ENCODE results near the gene TSTD1. TPM values are rescaled to one million over a fixed set of nuclear protein-coding genes. Genes with fewer than 3 reads are reported as not detected.
A peak's percentile ranks its signal among the peaks of the same experiment; 100 is the strongest.

Gene TSTD1
- total and polyA plus RNA-seq, 2 experiments from 2014 or later, result 94.9 to 244 TPM

DNA sequence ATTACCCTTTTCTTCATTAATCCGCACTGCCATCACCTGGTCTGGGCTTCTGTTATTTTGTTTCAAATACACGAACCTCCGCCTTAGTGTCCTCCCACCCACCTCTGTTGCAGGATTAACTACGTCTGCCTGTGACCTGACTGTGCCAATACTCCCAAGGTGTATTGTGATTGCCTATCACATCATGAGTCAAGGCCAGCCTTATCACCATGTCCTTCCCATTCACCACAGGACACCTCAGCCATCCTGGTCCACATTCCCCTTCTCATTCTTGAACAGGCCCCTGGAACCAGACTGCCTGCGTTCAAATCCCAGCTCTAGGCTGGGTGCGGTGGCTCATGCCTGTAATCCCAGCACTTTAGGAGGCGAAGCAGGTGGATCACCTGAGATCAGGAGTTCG is 32.2 kb downstream of the TSTD1 start (continued):
- TF ChIP-seq ZNF462 (CRISPR knock-in tag; IDR thresholded peaks at IDR 0.05) (no peak), ZNF331 (CRISPR knock-in tag; IDR thresholded peaks at IDR 0.05; ENCODE audit: low read depth) (no peak), NANOG (IDR thresholded peaks at IDR 0.05; ENCODE audit: borderline replicate concordance) (no peak), ZNF114 (CRISPR knock-in tag; IDR thresholded peaks at IDR 0.05) (no peak), STAT1 (IDR thresholded peaks at IDR 0.05; ENCODE audit: unreplicated experiment) (no peak), EZH2 (IDR thresholded peaks at IDR 0.05; ENCODE audit: low read depth, unreplicated experiment) (no peak), EZH2phosphoT487 (IDR thresholded peaks at IDR 0.05; ENCODE audit: unreplicated experiment) (no peak)

DNA sequence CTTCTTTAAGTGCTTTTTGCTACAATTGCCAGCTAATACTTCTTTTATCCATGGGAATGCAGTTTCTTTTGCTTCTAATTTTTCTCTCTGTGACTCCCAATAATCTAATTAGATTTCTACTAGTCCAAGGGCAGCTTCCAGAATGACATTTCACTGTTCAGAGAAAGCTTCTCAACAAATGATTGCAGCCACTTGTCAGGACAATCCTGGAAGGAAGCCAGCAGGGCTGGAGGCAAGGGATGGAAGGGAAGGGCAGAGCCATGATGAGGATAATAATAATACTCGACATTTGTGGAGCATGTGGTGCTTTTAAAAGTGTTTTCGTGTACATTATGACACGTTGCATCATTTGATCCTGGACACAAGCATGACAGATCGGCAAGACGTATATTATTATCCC is 37.2 kb downstream of the TSTD1 start:
- H3K79me2 ChIP-seq (replicated peaks; ENCODE audit: insufficient read depth), result peaks cover 52% of the 10 kb centered on the region
- H3F3A ChIP-seq (replicated peaks; ENCODE audit: low read depth), result peaks cover 29% of the 10 kb centered on the region
- peak overlapping the region; percentile 18; the same call in 1 of the 2 replicates for H3K27ac Mint-ChIP-seq
- H3K9me2 ChIP-seq (ENCODE audit: insufficient read depth), result no peaks in the 10 kb centered on the region
- peaks cover 55% of the 10 kb centered on the region for H4K20me1 ChIP-seq (replicated peaks; ENCODE audit: insufficient read depth)
- H3K36me3 ChIP-seq (ENCODE audit: insufficient read depth), result peaks cover 36% of the 10 kb centered on the region
- ATAC-seq (no peak), DNase-seq (ENCODE audit: low spot score) (no peak)
- H3K27me3 ChIP-seq (ENCODE audit: insufficient read depth), result no peaks in the 10 kb centered on the region
- TF ChIP-seq EZH2 (IDR thresholded peaks at IDR 0.05; ENCODE audit: low read depth, unreplicated experiment) (no peak), ETS1 (IDR thresholded peaks at IDR 0.05) (no peak), CREB1 (CRISPR knock-in tag; IDR thresholded peaks at IDR 0.05; ENCODE audit: low read depth) (no peak)
- H3K4me3 ChIP-seq, result no peak overlapping the region
- H2AFZ ChIP-seq, result no peak overlapping the region
- peaks cover 22% of the 10 kb centered on the region for H3K4me1 Mint-ChIP-seq
- H3K27me3 Mint-ChIP-seq (ENCODE audit: insufficient read depth, low read depth, poor library complexity), result peaks cover 15% of the 10 kb centered on the region
- peak overlapping the region; percentile 5; the same call in 1 of the 2 replicates for H3K27ac ChIP-seq (ENCODE audit: low read depth)
- H3K4me3 Mint-ChIP-seq, result no peak overlapping the region
- peaks cover 59% of the 10 kb centered on the region for H3K36me3 Mint-ChIP-seq (ENCODE audit: low read depth)
- no peaks in the 10 kb centered on the region; the same call in 2 of the 3 replicates for H3K9me3 Mint-ChIP-seq
- H3K4me2 ChIP-seq, result no peak overlapping the region
- H3K4me1 ChIP-seq (ENCODE audit: insufficient read depth), result peaks cover 4% of the 10 kb centered on the region; the same call in 1 of the 2 replicates
